Measurements from ENCODE around the gene DCTN2.

DCTN2 gene

GRCh38 chr12:57548488-57548887, 1.5 kb upstream of the DCTN2 start:
- H3K9me3 Mint-ChIP-seq = no peaks in the 10 kb centered on the region
- peaks cover 44% of the 10 kb centered on the region for H3K4me1 Mint-ChIP-seq
- no peak for DNase-seq
- H3K27ac Mint-ChIP-seq = no peak overlapping the region
- peaks cover 11% of the 10 kb centered on the region for H3K27me3 Mint-ChIP-seq
- H3K4me3 Mint-ChIP-seq = no peak overlapping the region
- ATAC-seq = no peak
- H3K36me3 Mint-ChIP-seq (ENCODE audit: low read depth) = peaks cover 8% of the 10 kb centered on the region

GRCh38 chr12:57548013-57548315, 972 bp upstream of the DCTN2 start:
- ATAC-seq (no peak), DNase-seq (no peak)
- Mint-ChIP-seq H3K4me1 (peaks cover 47% of the 10 kb centered on the region), H3K27ac (no peak overlapping the region), H3K9me3 (no peaks in the 10 kb centered on the region), H3K4me3 (peak overlapping the region; percentile 99), H3K27me3 (peaks cover 11% of the 10 kb centered on the region), H3K36me3 (ENCODE audit: low read depth) (peaks cover 8% of the 10 kb centered on the region)

- peak overlapping the region; percentile 98 for H3K27ac Mint-ChIP-seq
- peaks cover 49% of the 10 kb centered on the region for H3K4me1 Mint-ChIP-seq
- H3K27me3 Mint-ChIP-seq = peaks cover 11% of the 10 kb centered on the region
- peaks cover 10% of the 10 kb centered on the region for H3K36me3 Mint-ChIP-seq (ENCODE audit: low read depth)
- peak overlapping the region; percentile 99 for H3K4me3 Mint-ChIP-seq
- ATAC-seq (no peak), DNase-seq (no peak)
- no peaks in the 10 kb centered on the region for H3K9me3 Mint-ChIP-seq
Measured at GRCh38 chr12:57547288-57548012, 458 bp upstream of the DCTN2 start.

DNA sequence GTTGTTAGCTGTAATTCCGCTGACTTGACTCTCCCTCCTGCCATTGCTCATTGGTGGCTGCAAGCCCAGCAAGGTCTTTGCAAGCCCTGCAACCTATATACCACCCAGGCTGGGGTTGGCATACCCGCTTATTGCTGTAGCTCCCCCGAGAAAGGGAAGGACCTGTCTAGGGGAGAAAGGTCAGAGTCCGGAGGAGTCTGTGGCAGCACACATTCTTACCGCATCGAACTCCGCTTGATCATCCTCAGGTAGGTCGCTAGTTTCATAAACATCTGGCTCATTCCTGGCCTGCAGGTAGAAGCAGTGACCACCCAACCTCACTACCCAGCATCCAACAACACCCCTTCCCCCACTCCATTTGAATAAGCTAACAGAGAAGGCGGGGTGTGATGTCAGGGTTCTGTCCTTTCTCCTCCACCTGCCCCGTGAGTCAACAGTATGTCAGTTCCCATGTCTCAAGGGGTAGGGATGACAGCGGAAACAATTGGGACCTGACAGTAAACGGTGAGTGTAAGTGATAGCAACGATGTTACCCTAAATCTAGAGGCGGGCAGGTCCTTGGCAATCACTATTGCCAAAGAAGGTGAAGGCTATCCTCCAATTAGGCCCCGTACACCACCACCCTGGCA, 1.1 kb downstream of the DCTN2 start:
- Mint-ChIP-seq H3K36me3 (ENCODE audit: low read depth) (peaks cover 12% of the 10 kb centered on the region), H3K27me3 (peaks cover 11% of the 10 kb centered on the region), H3K27ac (peak overlapping the region; percentile 98), H3K4me1 (peaks cover 49% of the 10 kb centered on the region), H3K9me3 (no peaks in the 10 kb centered on the region), H3K4me3 (peak overlapping the region; percentile 99)
- ATAC-seq (peak; percentile 12), DNase-seq (peak; percentile 26)

DNA sequence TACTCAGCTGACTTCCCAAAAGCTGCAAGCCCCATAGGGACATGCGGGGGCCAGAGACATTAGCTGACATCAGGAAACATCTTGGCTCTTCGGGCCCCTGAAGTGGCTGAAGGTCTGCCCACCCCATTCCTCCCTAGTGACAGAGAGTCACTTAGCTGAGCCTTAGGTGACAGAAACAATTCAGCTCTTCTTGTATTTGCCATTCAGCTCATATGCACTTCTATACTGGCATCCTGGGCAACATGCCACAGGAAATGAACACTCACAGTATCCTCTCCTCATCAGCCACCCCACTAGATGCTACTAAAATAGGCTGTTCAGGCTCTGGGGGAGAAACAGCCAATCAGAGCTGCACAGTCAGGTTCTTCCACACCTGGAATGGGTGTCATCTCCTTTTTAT, 3.4 kb downstream of the DCTN2 start:
- Mint-ChIP-seq H3K4me3 (no peak overlapping the region), H3K4me1 (peaks cover 37% of the 10 kb centered on the region), H3K27ac (peak overlapping the region; percentile 22), H3K36me3 (ENCODE audit: low read depth) (peaks cover 13% of the 10 kb centered on the region), H3K9me3 (no peaks in the 10 kb centered on the region), H3K27me3 (no peaks in the 10 kb centered on the region)
- no peak for DNase-seq
- no peak for ATAC-seq

DNA sequence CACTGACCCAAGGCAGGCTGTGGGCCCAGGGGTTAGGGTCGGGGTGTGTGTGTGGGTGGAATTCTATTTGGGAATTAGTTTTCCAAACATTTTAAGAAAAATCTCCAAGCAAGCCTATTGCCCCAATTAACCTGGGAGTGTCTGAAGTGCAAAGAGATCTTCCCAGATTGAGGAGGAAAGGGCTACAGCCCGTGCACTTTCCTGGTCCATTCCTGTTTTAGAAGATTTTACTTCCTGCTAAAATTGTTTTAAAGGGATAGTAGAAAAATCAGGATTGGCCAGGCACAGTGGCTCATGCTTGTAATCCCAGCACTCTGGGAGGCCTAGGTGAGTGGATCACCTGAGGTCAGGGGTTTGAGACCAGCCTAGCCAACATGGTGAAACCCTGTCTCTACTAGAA, 5.3 kb downstream of the DCTN2 start:
- ATAC-seq (no peak), DNase-seq (no peak)
- Mint-ChIP-seq H3K27ac (no peak overlapping the region), H3K4me1 (peaks cover 29% of the 10 kb centered on the region), H3K27me3 (no peaks in the 10 kb centered on the region), H3K4me3 (no peak overlapping the region), H3K36me3 (ENCODE audit: low read depth) (peaks cover 17% of the 10 kb centered on the region), H3K9me3 (no peaks in the 10 kb centered on the region)

DNA sequence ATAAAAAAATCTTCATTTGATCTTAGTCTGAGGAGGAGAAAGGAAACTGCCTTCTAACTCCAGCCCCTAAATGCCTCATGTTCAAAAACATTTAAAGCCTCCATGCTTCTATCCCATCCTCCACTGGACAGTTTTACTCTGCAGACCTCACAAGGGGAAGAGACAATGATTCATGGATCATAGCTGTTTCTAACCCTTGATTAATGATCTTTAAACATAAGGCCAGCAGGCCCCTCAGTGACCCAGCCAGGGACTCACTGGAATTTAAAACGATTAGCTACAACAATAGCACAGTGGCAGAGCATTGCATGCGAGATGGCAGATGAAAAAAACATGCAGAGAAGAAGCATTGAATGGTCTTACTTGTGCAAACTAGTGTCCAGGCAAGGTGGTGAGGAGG, 6.0 kb downstream of the DCTN2 start:
- Mint-ChIP-seq H3K36me3 (ENCODE audit: low read depth) (peaks cover 19% of the 10 kb centered on the region), H3K4me1 (peaks cover 23% of the 10 kb centered on the region), H3K9me3 (no peaks in the 10 kb centered on the region), H3K4me3 (no peak overlapping the region), H3K27ac (no peak overlapping the region), H3K27me3 (no peaks in the 10 kb centered on the region)
- DNase-seq (no peak), ATAC-seq (no peak)

GRCh38 chr12:57539134-57539768, 7.7 kb downstream of the DCTN2 start:
- Mint-ChIP-seq H3K36me3 (ENCODE audit: low read depth) (peaks cover 13% of the 10 kb centered on the region), H3K27ac (no peak overlapping the region), H3K27me3 (no peaks in the 10 kb centered on the region), H3K4me3 (no peak overlapping the region), H3K4me1 (peaks cover 10% of the 10 kb centered on the region), H3K9me3 (no peaks in the 10 kb centered on the region)
- DNase-seq = no peak
- ATAC-seq = no peak

GRCh38 chr12:57536597-57536942, 10.4 kb downstream of the DCTN2 start:
- H3K4me1 Mint-ChIP-seq = no peaks in the 10 kb centered on the region
- ATAC-seq (no peak), DNase-seq (no peak)
- H3K27ac Mint-ChIP-seq = no peak overlapping the region
- peaks cover 19% of the 10 kb centered on the region for H3K36me3 Mint-ChIP-seq (ENCODE audit: low read depth)
- H3K4me3 Mint-ChIP-seq = no peak overlapping the region
- H3K27me3 Mint-ChIP-seq = no peaks in the 10 kb centered on the region
- H3K9me3 Mint-ChIP-seq = no peaks in the 10 kb centered on the region

DNA sequence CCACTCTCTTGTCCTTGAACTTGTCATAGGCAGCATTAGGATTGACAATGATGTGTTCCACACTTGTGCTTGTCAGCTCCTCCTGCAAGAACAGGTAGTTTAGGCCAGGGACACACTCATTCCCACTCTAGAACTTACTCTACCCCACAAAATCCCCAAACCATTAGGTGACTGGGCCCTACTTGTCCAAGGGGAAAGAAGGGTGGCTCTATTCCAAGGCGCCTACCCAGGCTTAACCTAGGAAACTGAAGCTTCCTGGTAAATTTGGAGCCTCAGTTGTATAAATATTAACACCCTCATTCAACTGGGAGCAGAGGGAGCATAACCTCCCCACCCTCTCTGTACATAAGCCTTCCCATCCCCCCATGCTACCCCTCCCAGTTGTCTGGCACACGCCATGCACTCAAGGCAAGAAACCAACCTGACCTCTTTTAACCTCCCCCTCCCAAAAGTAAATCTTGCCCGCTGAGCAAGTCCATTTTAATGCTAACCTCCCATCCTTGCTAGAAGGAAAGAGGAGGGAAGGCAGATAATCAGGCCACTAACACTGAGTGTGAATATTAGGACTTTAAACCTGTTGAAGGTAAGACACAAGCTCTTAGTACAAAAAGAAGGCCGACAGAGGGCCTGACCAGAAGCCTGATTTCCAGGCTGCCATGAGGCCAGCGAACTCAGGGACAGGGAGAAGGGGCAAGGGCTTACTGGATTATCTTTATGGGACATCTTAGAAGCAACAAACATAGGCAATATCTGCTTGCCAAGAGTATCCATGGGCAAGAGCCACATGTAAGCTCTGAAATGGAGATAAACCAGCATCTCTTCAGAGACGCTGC, 11.0 kb downstream of the DCTN2 start:
- Mint-ChIP-seq H3K27me3 (no peaks in the 10 kb centered on the region), H3K4me1 (no peaks in the 10 kb centered on the region), H3K9me3 (no peaks in the 10 kb centered on the region), H3K4me3 (no peak overlapping the region), H3K27ac (no peak overlapping the region), H3K36me3 (ENCODE audit: low read depth) (peaks cover 19% of the 10 kb centered on the region)
- DNase-seq (no peak), ATAC-seq (no peak)

- no peaks in the 10 kb centered on the region for H3K4me1 Mint-ChIP-seq
Measured at GRCh38 chr12:57534991-57535543, 11.9 kb downstream of the DCTN2 start.

GRCh38 chr12:57534250-57534649, 12.7 kb downstream of the DCTN2 start:
- Mint-ChIP-seq H3K36me3 (ENCODE audit: low read depth) (peaks cover 27% of the 10 kb centered on the region), H3K27ac (no peak overlapping the region), H3K27me3 (no peaks in the 10 kb centered on the region), H3K4me1 (no peaks in the 10 kb centered on the region), H3K4me3 (no peak overlapping the region), H3K9me3 (no peaks in the 10 kb centered on the region)
- DNase-seq (no peak), ATAC-seq (no peak)

More at GRCh38 chr12:57534991-57535543, 11.9 kb downstream of the DCTN2 start:
- Mint-ChIP-seq H3K36me3 (ENCODE audit: low read depth) (peaks cover 24% of the 10 kb centered on the region), H3K4me3 (no peak overlapping the region), H3K9me3 (no peaks in the 10 kb centered on the region), H3K27ac (no peak overlapping the region), H3K27me3 (no peaks in the 10 kb centered on the region)
- no peak for ATAC-seq
- DNase-seq = no peak

- Mint-ChIP-seq H3K4me1 (no peaks in the 10 kb centered on the region), H3K27me3 (no peaks in the 10 kb centered on the region), H3K4me3 (no peak overlapping the region), H3K36me3 (ENCODE audit: low read depth) (peaks cover 27% of the 10 kb centered on the region), H3K9me3 (no peaks in the 10 kb centered on the region), H3K27ac (no peak overlapping the region)
- no peak for DNase-seq
- no peak for ATAC-seq
Measured at GRCh38 chr12:57533108-57533507, 13.9 kb downstream of the DCTN2 start.

DNA sequence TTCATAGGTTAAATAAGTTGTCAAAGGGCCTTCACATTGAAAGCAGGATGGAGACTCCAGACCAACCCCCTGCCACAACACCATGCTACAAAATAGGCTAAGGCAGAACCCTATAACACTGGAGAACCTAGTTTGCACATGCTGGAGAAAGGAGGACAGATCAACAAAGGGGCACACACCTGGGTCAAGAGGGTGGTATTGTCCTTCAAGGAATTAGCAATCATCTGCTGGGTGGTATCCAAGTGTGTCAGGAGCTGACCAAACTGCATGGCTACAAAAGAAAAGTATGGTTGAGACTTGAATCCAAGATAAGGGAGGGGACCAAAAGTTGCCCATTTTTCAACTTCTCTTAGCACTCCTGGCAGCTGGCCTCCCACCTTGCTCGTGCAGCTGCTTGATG, 15.2 kb downstream of the DCTN2 start:
- DNase-seq = no peak
- no peak for ATAC-seq
- Mint-ChIP-seq H3K36me3 (ENCODE audit: low read depth) (peaks cover 32% of the 10 kb centered on the region), H3K27me3 (no peaks in the 10 kb centered on the region), H3K27ac (no peak overlapping the region), H3K4me1 (no peaks in the 10 kb centered on the region), H3K9me3 (no peaks in the 10 kb centered on the region), H3K4me3 (no peak overlapping the region)

All from activated naive CD8-positive, alpha-beta T cell treated with anti-CD3 and anti-CD28 coated beads, Interleukin-2, amount 50 U/mL, for 24 hours (primary cell).